Stimulated activated naive CD4-positive, alpha-beta T cell (primary cell): Measurements from ENCODE around the gene FAXC.
A peak's percentile ranks its signal among the peaks of the same experiment; 100 is the strongest.

Source experiments
- DNase-seq, 6 experiments: peaks; one replicate each; lab custom pipeline; 2025; lab: John Stamatoyannopoulos, UW

FAXC gene

DNA sequence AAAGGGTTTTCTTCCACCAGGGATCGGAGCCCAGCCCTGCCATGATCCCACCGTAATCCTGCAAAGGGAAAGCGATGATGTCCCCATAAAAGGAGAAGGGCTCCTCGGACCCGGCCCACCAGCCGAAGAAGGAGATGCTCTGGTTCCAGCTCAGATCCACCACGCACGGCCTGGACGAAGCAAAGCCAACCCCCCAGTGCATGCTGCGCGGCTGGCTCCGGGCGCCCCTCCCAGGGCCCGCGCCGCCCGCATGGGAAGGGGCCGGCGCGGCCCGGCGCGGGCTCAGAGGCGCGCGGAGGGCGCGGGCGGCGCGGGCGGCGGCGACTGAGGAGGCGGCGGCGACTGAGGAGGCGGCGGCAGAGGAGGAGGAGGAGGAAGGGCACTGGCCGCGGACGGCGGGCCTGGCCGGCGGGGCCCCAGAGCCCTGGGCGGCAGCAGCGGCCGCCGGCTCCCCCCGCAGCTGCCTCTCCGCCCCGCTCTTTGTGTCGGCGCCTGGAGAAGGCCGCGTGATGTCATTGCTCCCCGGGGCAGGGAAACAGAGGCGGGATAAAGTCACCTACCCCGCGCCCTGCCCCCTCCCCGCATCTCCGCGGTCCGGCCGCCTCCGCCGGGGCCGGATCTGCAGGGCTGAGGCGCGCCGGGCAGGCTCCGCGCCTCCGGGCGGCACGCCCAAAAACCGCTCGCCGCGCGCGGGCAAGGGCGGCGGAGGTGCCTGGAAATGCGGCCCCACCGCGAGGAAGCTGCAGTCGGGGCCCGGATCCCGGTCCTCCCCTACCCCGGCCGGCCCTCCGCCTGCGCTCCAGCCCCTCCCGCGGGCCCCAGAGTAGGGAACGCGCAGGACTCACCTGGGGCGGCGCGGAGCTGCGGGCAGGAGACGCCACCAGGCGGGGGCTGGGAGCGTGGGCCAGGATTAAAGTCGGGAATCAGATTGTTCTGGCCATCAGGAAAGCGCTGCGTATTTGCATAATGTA is at the start of gene FAXC:
TSS of gene FAXC (minus strand) at position 504 of the 971 bp plus-strand sequence. CDS start at position 202, 302 bp downstream.
- no peak for DNase-seq

DNA sequence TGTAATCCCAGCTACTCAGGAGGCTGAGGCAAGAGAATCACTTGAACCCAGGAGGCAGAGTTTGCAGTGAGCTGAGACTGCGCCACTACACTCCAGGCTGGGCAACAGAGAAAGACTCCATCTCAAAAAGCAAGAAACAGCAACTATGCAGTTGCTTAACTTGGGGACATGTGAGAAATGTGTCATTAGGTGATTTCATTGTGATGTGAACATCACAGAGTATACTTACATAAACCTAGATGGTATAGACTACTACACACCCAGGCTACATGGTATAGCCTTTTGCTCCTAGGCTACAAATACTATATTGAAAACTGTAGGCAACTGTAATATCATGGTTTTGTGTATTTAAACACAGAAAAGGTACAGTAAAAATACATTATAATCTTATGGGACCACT is 47.8 kb upstream of the FAXC start:
- DNase-seq: no peak

DNA sequence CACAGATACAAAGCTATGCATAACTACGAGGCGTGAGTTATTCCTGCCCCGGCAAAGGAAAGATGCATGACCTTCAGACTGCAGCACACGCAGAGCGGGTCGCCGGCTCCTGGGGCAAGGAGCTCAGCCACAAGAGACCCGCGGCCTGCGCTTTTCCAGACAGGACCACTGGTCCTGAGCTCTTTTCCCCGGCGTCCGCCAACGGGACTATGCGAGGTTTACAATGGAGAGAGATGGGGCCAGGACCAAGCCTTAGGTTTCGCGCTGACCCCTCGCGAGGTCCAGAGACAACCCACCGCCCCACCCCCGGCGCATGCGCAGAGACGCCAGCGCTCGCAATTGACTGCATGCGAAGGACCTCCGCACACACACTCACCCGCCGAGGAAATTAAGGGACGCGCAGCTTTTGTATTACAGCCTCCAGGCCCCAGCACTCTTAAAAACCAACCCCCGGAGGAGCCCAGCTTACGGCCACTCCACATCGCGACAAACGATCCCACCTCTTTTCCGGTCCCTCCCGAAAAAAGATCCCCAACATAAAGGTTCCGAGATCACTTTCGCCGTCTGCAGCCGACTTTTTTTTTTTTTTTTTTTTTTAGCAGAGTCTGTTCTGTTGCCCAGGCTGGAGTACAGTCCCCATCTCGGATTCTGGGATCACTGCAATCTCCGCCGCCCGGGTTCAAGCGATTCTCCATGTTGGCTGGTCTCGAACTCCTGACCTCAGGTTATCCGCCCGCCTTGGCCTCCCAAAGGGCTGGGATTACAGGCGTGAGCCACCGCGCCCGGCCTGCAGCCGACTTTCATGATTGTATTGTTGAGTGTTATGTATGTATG is 44.4 kb upstream of the FAXC start, which contains the start of gene COQ3:
TSS of gene COQ3 (minus strand) at position 498 of the 834 bp plus-strand sequence. CDS start at position 482, 16 bp downstream.
- peak; percentile 21 to 70 (median 59) for DNase-seq

DNA sequence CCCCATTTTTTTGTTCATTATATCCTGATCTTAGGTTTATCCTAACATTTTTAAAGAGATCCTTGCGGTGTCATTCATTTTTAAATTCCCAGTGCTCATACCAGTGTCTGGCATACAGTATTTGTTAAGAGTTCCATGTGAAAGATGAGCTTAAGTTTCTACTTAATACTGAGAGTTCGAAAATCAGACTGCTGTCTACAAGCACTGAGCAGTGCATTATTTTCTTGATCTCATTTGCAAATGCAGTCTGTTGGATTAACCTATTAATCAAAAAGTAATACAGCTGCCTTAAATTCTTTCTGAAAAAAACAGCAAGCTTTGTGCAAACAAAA is 43.9 kb upstream of the FAXC start:
- DNase-seq: no peak

DNA sequence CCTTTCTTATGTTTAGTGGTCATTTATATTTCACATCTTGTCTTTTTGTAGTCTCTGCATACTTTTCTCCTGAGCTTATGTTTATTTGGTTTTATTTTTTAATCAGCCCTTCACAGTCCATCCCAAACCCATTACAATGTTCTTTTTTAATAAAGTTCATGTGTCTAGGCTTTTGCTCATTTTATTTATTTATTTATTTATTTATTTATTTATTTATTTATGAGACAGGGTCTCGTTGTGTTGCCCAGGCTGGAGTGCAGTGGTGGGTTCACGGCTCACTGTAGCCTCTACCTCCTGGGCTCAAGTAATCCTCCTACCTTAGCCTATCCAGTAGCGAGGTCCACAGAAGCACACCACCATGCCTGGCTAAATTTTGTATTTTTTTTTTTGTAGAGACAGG is 41.4 kb upstream of the FAXC start:
- DNase-seq: no peak

DNA sequence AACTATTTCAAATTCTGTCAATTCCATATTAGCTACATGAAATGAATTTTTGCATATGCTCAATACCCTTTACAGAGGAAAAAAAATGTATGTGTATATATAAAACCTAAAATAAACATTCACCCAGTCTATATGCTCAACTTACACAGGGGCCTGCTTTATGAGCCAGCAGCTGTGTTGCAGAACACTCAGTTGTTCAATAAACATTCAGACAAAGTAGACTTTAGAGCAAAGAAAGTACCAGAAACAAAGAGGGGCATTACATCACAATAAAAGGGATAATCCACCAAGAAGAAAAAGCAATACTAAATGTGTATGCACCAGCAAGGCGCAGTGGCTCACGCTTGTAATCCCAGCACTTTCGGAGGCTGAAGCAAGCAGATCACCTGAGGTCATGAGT is 35.0 kb upstream of the FAXC start:
- no peak for DNase-seq

DNA sequence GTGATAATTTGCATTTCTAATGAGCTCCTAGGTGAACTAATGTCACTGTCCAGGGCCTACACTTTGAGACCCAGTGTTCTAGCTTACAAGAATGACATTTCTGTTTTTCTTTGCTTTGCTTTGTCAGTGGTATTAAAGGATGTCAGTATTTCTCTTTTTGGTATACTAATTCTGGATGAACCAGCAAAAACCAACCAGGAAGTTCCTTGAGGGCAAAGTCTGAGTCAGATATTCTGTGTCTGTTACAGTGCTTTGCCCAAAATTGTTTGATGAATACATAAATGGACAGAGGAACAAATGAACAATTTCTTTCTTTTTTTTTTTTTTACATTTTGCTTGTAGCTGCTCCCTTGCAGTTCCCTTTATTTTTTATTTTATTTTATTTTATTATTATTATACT is 29.2 kb upstream of the FAXC start:
- DNase-seq: no peak

DNA sequence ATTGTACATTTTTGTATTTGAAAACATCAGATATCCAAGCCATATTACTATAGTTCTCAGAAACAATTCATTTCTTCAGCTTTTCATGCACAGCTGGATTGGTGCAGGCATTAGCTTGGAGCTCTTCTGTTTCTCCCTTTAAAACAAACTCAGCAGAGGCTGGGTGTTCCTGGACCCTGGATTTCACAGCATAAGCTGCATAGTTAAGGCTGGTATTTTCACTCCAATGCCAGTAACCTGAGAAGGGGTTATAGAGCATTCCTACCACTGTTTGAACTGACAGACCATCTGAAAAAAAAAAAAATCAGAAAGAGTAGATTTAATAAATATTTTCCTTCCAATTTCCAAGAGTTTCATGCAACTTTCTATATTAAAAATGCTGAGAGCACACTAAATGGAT is 20.1 kb upstream of the FAXC start:
- no peak for DNase-seq

DNA sequence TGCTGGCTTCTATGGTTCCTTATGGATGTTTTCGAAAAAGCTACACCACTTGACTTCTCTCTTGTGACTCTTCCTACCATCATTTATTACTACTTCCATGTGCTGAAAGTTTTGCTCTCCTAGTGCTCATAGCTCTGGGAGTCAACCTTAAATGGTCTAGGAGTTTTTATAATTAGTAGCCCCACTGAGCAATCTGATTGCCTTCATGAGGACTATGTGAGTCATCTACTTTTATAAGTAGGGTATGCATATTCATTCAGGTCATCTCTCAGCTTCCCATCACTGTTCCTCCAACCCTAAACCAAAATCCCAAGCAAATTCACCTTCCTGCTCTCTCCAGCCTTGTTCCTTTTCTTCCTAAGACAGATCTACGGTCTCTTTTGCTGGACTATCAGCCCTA is 17.4 kb upstream of the FAXC start:
- no peak for DNase-seq

DNA sequence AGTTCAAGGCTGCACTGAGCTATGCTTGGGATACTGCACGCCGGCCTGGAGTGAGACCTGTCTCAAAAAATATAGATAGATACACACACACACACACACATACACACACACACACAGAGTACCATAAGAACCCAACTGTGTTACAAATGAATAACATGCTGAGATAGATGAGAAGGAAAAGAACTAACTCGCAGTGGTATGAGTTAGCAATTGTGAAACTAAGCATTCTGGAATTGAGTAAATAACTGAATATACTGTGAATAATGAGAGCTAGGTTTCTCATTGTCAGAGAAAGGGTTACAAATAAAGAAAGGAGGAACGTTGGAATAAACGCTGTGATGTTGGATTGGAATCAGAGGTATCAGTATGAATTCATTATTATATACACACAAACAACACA is 14.6 kb upstream of the FAXC start:
- DNase-seq: no peak

DNA sequence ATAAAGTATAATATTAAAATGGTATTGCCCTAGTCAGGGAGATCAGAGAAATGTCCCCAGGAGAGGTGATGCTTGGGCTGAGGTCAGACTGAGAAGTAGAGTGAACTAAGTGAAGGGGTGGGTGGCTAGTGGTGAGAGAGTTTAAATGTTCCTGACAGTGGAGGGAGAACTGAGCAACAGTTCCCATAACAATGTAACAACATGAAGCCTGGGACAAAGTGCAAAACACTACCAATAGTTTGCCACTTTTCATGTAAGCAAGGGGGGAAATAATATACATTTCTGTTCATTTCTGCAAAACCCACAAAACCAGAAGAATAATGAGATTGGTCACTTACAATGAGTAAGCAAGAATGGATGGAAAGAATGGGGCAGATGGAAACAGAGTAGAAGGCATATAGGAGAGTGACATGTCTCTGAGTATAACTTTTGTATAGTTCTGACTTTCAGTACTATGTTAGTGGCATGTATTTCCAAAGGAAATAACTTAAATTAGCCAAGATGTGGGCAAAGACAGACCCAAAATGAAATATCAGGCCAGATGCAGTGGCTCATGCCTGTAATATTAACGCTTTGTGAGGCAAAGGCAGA is 13.3 kb upstream of the FAXC start:
- no peak for DNase-seq

DNA sequence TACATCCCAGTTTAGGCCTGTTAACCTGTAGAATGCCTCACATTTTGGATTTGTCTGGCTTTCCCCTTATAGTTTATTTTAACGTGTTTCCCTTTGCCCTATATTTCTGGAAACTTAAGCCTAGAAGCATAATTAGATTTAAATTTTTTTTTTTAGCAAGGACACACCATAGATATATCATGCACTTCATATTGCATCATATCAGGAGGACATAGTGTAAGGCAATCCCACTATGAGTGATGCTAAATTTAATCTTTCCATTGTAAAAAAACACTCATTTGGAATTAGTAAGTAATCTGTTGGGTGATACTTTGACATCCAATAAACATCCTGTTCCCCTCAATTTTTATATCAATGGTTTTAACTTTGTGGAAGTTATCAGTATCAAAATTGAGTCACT is 10.3 kb upstream of the FAXC start:
- DNase-seq: no peak

DNA sequence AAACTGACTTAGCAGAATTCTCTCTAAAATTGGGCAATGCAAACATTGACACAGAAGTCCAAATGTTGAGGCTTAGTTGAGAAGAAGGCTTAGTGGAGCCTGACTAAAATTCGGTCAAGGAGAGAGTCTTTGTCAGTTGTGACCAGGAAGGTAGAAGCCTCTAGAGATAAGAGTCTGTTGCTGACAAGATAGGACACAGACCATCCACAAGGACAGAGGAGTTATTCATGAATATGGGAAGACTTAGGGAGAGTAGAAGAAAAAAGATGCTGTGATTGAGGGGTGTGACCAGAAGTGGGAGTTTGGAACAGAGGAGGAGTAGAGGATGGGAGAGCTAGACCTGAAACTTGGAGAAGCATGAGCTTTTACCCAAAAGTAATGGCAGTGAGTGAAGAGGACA is 7.2 kb upstream of the FAXC start:
- no peak for DNase-seq

DNA sequence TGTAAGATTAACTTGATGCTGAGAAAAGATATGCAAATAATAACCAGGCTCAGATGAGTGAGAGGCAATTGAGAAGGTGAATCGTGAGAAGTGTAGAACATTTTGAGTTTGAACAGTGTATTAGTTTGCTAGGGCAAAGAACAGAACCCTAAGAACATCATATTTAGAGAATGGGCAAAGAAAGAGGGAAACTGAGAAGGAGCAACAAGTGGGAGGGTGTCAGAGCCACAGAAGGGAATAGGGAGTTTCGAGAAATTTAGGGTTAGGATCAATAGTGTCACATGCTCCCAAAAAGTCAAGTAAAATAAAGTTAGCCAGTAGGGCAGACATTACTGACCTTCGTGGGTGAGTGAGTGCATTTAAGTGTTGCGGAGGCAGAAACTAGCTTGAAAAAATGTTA is 5.5 kb upstream of the FAXC start:
- DNase-seq: no peak

DNA sequence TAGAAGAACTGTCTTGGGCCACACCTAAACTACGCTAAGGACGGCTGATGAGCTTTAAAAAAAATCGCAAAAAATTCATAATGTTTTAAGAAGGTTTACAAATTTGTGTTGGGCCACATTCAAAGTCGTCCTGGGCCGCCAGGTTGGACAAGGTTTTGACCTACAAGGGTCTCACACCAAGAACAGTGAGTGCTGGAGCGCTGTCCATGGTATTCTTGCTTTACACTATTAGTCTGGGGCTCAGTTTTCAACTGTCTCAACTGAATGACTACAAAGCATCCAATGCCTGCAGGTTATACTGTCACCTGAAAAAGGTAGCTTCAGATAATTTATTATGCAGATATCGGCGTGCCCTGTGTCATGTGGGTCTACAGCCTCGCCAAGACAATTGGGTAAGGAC is 3.7 kb upstream of the FAXC start:
- DNase-seq: no peak

DNA sequence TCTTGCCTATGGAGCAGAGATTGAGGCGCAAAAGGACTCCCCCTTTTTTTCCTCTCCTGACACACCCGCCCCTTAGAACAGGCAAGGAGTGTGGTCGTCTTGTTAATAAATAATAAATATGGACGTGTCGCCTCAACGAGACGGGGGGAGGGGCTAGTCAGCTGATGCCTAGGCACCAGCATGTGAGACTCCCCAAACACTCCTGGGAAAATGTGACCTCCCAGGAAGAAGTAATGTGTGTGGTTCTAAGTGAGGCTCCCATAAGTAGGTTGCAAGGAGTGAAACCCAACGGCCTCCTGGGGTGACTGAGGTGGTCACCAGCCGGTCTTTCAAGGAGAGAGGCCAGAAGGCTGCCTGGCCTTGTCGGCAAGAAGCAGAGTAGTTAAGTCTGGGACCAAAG is 1.1 kb upstream of the FAXC start:
- no peak for DNase-seq

DNA sequence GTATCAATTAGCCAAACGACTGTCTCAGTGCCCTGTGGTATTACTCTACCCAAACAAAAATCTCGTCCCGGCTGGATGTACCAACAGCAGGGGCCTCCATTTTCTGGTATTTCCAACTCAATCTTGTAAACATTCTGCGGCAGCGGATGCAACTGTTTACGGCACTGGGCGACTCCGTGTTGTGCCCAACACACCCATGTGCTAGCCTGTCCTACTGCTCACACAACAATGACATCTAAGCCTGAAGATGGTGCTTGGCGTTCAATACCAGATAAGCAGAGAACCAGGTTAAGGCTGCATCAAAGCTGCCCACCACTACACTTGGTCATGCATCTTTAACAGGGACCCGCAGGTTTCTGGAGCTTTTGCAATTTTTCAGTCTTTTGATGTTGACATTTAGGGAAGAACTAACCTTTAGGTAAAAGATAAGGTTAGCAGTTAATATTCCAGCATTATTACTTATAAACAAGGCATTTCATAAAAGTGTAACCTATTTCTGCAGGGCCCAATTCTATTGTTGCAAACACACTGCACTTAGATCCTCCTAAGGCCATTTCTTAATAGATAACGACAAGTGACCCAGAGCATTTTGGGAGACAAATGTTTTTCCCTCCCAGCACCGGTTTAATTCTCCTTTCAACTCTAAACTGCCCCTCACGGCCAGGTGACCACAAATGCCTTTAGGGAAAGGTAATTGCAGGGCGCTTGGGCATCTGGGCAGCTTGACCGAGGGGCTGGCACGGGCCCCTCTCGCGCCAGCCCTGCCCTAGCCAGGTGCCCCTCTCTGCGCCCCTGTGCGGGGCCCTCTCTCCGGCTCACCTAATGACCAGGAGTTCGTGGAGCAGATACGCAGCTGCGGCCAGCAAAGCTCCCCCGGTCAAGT is 945 bp downstream of the FAXC start:
- DNase-seq: no peak

DNA sequence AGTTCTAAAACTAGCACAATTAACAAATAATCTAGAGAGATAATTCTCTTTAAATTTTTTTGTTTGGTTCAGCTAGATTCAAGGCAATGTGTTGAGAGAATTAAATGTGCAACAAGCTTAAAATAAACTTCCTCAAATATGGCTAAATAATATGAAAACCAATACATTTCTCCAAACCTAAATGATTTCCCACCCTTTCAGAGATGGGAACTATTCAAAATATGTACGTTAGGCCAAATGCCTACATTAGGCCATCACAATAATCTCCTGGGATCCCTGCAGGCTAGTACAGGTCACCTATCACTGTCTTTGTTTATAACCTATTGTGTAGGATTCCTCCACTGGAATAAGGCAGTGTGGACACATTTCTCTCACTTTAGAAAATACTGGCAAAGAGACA is 1.7 kb downstream of the FAXC start:
- no peak for DNase-seq

DNA sequence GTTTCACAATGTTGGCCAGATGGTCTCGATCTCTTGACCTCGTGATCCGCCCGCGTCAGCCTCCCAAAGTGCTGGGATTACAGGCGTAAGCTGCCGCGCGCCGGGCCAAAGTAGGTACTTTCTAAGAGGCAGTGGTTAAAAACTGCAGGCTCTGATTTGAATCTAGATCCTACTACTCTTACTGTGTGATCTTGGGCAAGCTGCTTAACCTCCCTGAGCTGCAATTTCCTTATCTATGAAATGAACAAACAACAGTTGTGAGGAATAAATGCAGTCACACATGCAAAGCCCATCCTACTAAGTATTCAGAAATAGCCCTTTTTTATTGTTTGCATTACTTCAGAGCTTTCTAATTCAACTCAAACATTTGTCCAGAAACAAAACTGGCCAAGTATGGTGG is 2.9 kb downstream of the FAXC start:
- no peak for DNase-seq

DNA sequence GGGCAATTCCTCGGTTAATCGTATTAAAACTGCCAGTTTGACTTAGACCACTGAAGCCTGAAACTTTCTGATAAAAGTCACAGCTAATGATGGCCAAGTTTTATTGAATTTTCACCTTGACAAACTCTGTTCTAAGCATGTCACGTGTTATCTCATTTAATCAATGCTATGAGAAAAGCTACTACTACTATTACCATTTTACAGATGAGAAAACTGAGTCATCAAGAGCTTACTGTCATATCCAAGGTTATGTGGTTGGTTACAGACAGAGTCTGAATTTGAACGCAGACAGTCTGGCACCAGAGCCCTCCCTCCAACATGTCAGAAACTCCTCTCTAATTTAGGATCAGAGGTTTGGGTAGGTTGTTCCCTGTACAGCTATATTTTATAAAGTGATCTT is 4.3 kb downstream of the FAXC start:
- DNase-seq: no peak

DNA sequence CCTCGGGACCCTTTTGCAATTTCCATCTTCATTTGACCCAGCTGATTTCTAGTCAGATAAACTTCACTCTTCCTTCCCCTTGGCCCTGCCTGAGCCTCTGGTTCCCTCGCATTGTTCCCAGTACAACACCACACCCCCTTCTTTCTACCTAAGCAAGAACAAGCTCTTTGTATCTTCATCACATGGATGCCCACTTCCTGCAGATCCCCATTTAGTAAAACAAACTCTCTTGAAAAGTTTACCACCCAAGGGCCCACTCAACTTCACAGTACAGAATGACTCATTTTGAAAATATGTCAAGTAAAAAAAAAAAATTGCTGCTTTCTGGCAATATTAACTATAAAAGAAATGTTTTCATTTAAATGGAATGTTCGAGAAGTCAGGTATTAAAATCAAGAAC is 5.2 kb downstream of the FAXC start:
- DNase-seq: no peak
